HCT116 (cell line): ENCODE results near the gene TNKS2. TPM values are rescaled to one million over a fixed set of nuclear protein-coding genes. Genes with fewer than 3 reads are reported as not detected.

Experiments
- ATAC-seq: fragments of 200-7000 bp; cut with Tn5 transposase; 2 replicates; pipeline ENCODE4 v1.9.1; 2020; ENCODE audit warnings: mild to moderate bottlenecking, moderate library complexity
- BruUV-seq: library from RNA; stranded (reverse); fragments of 400-500 nt; replicated peaks from 2 replicates; lab custom pipeline; 2021; lab: Mats Ljungman, UMichigan
- CTCF ChIA-PET: fragments of 300-600 bp; sonication (Branson Sonifier 250); formaldehyde crosslinking; loops from one replicate; lab custom pipeline; 2021; ENCODE audit warnings: antibody characterized with exemption; lab: Charles Lee
- POLR2A ChIA-PET: fragments of 300-600, 350-600 bp; sonication (Branson Sonifier 250); formaldehyde crosslinking; loops from one replicate; lab custom pipeline; 2021; ENCODE audit warnings: antibody characterized with exemption; lab: Charles Lee
- RAD21 ChIA-PET, 2 experiments: fragments of 300-600 bp; sonication (Branson Sonifier 250); formaldehyde crosslinking; loops; one replicate each; lab custom pipeline; 2023; ENCODE audit warnings: low total read pairs in 2 of 2; ENCODE audit not compliant: uncharacterized antibody in 2 of 2, unreplicated experiment in 2 of 2, low non-redundant PET in 1 of 2; lab: Charles Lee
- DNase-seq: peaks from one replicate; pipeline ENCODE4 v3.0.0-alpha.2; 2010; ENCODE audit warnings: low read depth, low spot score
- H2AFZ ChIP-seq: fragments of 200-600 bp; shearing (Covaris generic), sonication (generic); 2 replicates; pipeline ENCODE4 v1.6.1; 2017; ENCODE audit warnings: low read depth, mixed run types, mixed read lengths, antibody characterized with exemption, low read length; ENCODE audit not compliant: poor library complexity, severe bottlenecking
- H3K27ac ChIP-seq: 2 replicates; pipeline ENCODE4 v1.5.1; 2012; ENCODE audit warnings: low read depth, low read length
- H3K27me3 ChIP-seq: fragments of 200-600 bp; sonication (generic); 2 replicates; pipeline ENCODE4 v1.6.1; 2016; ENCODE audit warnings: mixed run types, low read length, mixed read lengths; ENCODE audit not compliant: insufficient read depth
- H3K36me3 ChIP-seq, 2 experiments: fragments of 200-500 bp in 1 of 2; fragments of 200-600 bp in 1 of 2; sonication (Bioruptor generic) in 1 of 2; sonication (generic) in 1 of 2; 2 replicates each; pipeline versions ENCODE4 v1.5.1 to v1.6.1; 2014 to 2016; ENCODE audit warnings: low read length in 2 of 2, inconsistent platforms in 1 of 2, mixed read lengths in 1 of 2, mixed run types in 1 of 2; ENCODE audit not compliant: insufficient read depth in 2 of 2, control insufficient read depth in 1 of 2
- H3K4me1 ChIP-seq, 2 experiments: fragments of 200-600 bp in 1 of 2; sonication (generic) in 1 of 2; 2 replicates each; pipeline versions ENCODE4 v1.5.1 to v1.6.1; 2012 to 2017; ENCODE audit warnings: low read length in 2 of 2, inconsistent platforms in 1 of 2, mild to moderate bottlenecking in 1 of 2, mixed read lengths in 1 of 2, mixed run types in 1 of 2, moderate library complexity in 1 of 2; ENCODE audit not compliant: insufficient read depth in 2 of 2, control insufficient read depth in 1 of 2
- H3K4me2 ChIP-seq: fragments of 200-600 bp; sonication (generic); 2 replicates; pipeline ENCODE4 v1.6.1; 2017; ENCODE audit warnings: mixed run types, low read length, mixed read lengths
- H3K4me3 ChIP-seq, 2 experiments: fragments of 200-600 bp in 1 of 2; sonication (generic) in 1 of 2; replicated peaks in 1 of 2; 2 replicates each; pipeline ENCODE4 v1.5.1; 2011 to 2016; ENCODE audit warnings: low read length in 2 of 2, control low read depth in 1 of 2, low read depth in 1 of 2, mild to moderate bottlenecking in 1 of 2, mixed read lengths in 1 of 2, mixed run types in 1 of 2
- H3K79me2 ChIP-seq: fragments of 200-600 bp; sonication (generic); 2 replicates; pipeline ENCODE4 v1.6.1; 2017; ENCODE audit warnings: mild to moderate bottlenecking, mixed run types, low read length, moderate library complexity, mixed read lengths; ENCODE audit not compliant: insufficient read depth
- H3K9ac ChIP-seq: fragments of 200-600 bp; sonication (generic); 2 replicates; pipeline ENCODE4 v1.6.1; 2016; ENCODE audit warnings: low read length, mixed read lengths
- H3K9me2 ChIP-seq: fragments of 200-600 bp; sonication (generic), shearing (Covaris generic); 2 replicates; pipeline ENCODE4 v1.6.1; 2017; ENCODE audit warnings: mixed run types, mild to moderate bottlenecking, moderate library complexity; ENCODE audit not compliant: insufficient read depth
- H3K9me3 ChIP-seq, 2 experiments: fragments of 200-500 bp in 1 of 2; fragments of 200-600 bp in 1 of 2; sonication (Bioruptor generic) in 1 of 2; sonication (generic) in 1 of 2; 2 replicates each; pipeline ENCODE4 v1.6.1; 2014 to 2017; ENCODE audit warnings: low read length in 2 of 2, mixed read lengths in 2 of 2, inconsistent platforms in 1 of 2, low read depth in 1 of 2, mild to moderate bottlenecking in 1 of 2, mixed run types in 1 of 2, moderate library complexity in 1 of 2; ENCODE audit not compliant: control insufficient read depth in 1 of 2, insufficient read depth in 1 of 2
- H4K20me1 ChIP-seq: fragments of 200-600 bp; sonication (generic), shearing (Covaris generic); 2 replicates; pipeline ENCODE4 v1.6.1; 2017; ENCODE audit warnings: mixed run types, mild to moderate bottlenecking, moderate library complexity; ENCODE audit not compliant: insufficient read depth
- ATF3 ChIP-seq: IDR thresholded peaks from 2 replicates; pipeline ENCODE4 v1.6.1; 2012
- CBX3 ChIP-seq: IDR thresholded peaks from 2 replicates; pipeline ENCODE4 v1.6.1; 2012; ENCODE audit warnings: low read depth
- CTCF ChIP-seq, 3 experiments: fragments of 200-600 bp in 1 of 3; sonication (generic) in 1 of 3; IDR thresholded peaks in 2 of 3; conservative IDR thresholded peaks in 1 of 3; 2 replicates each; pipeline ENCODE4 v1.5.1; 2012 to 2017; ENCODE audit warnings: low read depth in 2 of 3, low read length in 2 of 3, antibody characterized with exemption in 1 of 3, borderline replicate concordance in 1 of 3, control low read depth in 1 of 3, mild to moderate bottlenecking in 1 of 3, mixed read lengths in 1 of 3, mixed run types in 1 of 3, moderate library complexity in 1 of 3; ENCODE audit not compliant: insufficient read depth in 1 of 3
- ELF1 ChIP-seq: IDR thresholded peaks from 2 replicates; pipeline ENCODE4 v1.6.1; 2012; ENCODE audit warnings: low read depth, borderline replicate concordance
- FOSL1 ChIP-seq: IDR thresholded peaks from 2 replicates; pipeline ENCODE4 v1.6.1; 2012; ENCODE audit warnings: low read depth
- SIN3A ChIP-seq: IDR thresholded peaks from 2 replicates; pipeline ENCODE4 v1.6.1; 2012; ENCODE audit warnings: low read depth
- SP1 ChIP-seq: IDR thresholded peaks from 2 replicates; pipeline ENCODE4 v1.6.1; 2012; ENCODE audit warnings: low read depth
- YY1 ChIP-seq: IDR thresholded peaks from 2 replicates; pipeline ENCODE4 v1.6.1; 2011; ENCODE audit warnings: low read length, low read depth, moderate library complexity, mild to moderate bottlenecking; ENCODE audit not compliant: insufficient replicate concordance; ENCODE audit errors: extremely low read depth
- intact Hi-C: fragments of 100-400 bp; cut with micrococcal nuclease; formaldehyde crosslinking; loops from 2 replicates; pipeline ENCODE4 v1.10.0; 2022
- total RNA-seq: library from RNA; stranded (reverse); gene quantifications from one replicate; pipeline ENCODE4 v1.2.1, GENCODE V29; 2021; ENCODE audit not compliant: unreplicated experiment
- TF ChIP-seq, protein P1 (sequence below): IDR thresholded peaks from 2 replicates; pipeline ENCODE4 v1.6.1; 2012

Gene TNKS2
- total RNA-seq, 1 experiment from 2014 or later: 20.7 TPM

- CTCF ChIA-PET: no interaction called here
Observed at GRCh38 chr10:91785830-91786229, 12.4 kb upstream of the TNKS2 start.

More at GRCh38 chr10:91785830-91786229, 12.4 kb upstream of the TNKS2 start:
- RAD21 ChIA-PET: no interaction called here
- DNase-seq (no peak), ATAC-seq (no peak)
- Histone ChIP-seq H2AFZ (no peak overlapping the region), H3K4me3 (no peak overlapping the region), H3K9ac (no peak overlapping the region), H4K20me1 (no peaks in the 10 kb centered on the region), H3K27me3 (no peaks in the 10 kb centered on the region), H3K9me2 (no peaks in the 10 kb centered on the region), H3K79me2 (no peaks in the 10 kb centered on the region), H3K4me1 (no peaks in the 10 kb centered on the region), H3K4me2 (no peak overlapping the region), H3K36me3 (no peaks in the 10 kb centered on the region), H3K27ac (no peak overlapping the region), H3K9me3 (no peaks in the 10 kb centered on the region)
- TF ChIP-seq SP1 (no peak), ELF1 (no peak), YY1 (no peak), CTCF (IDR thresholded peaks at IDR 0.05 in 2 of 3, conservative IDR thresholded peaks at IDR 0.05 in 1 of 3; ENCODE audit: borderline replicate concordance in 1 of 3, insufficient read depth in 1 of 3, low read depth in 2 of 3, low read length in 2 of 3) (no peak), FOSL1 (no peak), SIN3A (no peak), ATF3 (no peak), CBX3 (no peak)
- TF ChIP-seq, protein P1, sequence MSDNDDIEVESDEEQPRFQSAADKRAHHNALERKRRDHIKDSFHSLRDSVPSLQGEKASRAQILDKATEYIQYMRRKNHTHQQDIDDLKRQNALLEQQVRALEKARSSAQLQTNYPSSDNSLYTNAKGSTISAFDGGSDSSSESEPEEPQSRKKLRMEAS: no peak
- POLR2A ChIA-PET: no interaction called here
- intact Hi-C loops: no loop called here
- no TSS peak for BruUV-seq
